ENCODE data around the gene NHEJ1.
"Not testable (repeated sequence)": the region's sequence is repeated elsewhere in the genome, so short reads cannot be mapped to it uniquely, and the experiment has no call there.

Gene NHEJ1

GRCh38 chr2:219200502-219201326 is 40.1 kb upstream of the NHEJ1 start:
- not testable (repeated sequence) for H3K27me3 ChIP-seq (replicated peaks; ENCODE audit: control insufficient read depth, insufficient read depth, low read length); H3K4me1 ChIP-seq (ENCODE audit: control insufficient read depth, insufficient read depth, low read length); H3K36me3 ChIP-seq (ENCODE audit: control insufficient read depth, insufficient read depth, low read length, severe bottlenecking); H3K4me3 ChIP-seq (ENCODE audit: low read length); DNase-seq (ENCODE audit: low read depth); H3K9me3 ChIP-seq (ENCODE audit: control insufficient read depth, low read length); H3K9ac ChIP-seq (ENCODE audit: low read length)

- H3K36me3 ChIP-seq (ENCODE audit: control insufficient read depth, insufficient read depth, low read length, severe bottlenecking), result no peaks in the 10 kb centered on the region
- DNase-seq (ENCODE audit: low read depth), result no peak
- no peak overlapping the region for H3K9ac ChIP-seq (ENCODE audit: low read length)
- peaks cover 8% of the 10 kb centered on the region for H3K27me3 ChIP-seq (replicated peaks; ENCODE audit: control insufficient read depth, insufficient read depth, low read length)
- H3K4me1 ChIP-seq (ENCODE audit: control insufficient read depth, insufficient read depth, low read length), result peaks cover 6% of the 10 kb centered on the region
- no peak overlapping the region for H3K4me3 ChIP-seq (ENCODE audit: low read length)
- H3K9me3 ChIP-seq (ENCODE audit: control insufficient read depth, low read length), result no peaks in the 10 kb centered on the region
Observed at GRCh38 chr2:219199470-219200211, 39.0 kb upstream of the NHEJ1 start.

GRCh38 chr2:219198974-219199373 is 38.4 kb upstream of the NHEJ1 start:
- no peak for DNase-seq (ENCODE audit: low read depth)
- H3K9me3 ChIP-seq (ENCODE audit: control insufficient read depth, low read length), result no peaks in the 10 kb centered on the region

GRCh38 chr2:219197388-219197787 is 36.8 kb upstream of the NHEJ1 start:
- Histone ChIP-seq H3K4me1 (ENCODE audit: control insufficient read depth, insufficient read depth, low read length) (peaks cover 6% of the 10 kb centered on the region), H3K9me3 (ENCODE audit: control insufficient read depth, low read length) (no peaks in the 10 kb centered on the region), H3K4me3 (ENCODE audit: low read length) (no peak overlapping the region), H3K27me3 (replicated peaks; ENCODE audit: control insufficient read depth, insufficient read depth, low read length) (peaks cover 8% of the 10 kb centered on the region), H3K9ac (ENCODE audit: low read length) (no peak overlapping the region), H3K36me3 (ENCODE audit: control insufficient read depth, insufficient read depth, low read length, severe bottlenecking) (no peaks in the 10 kb centered on the region)
- DNase-seq (ENCODE audit: low read depth), result no peak

More at GRCh38 chr2:219198974-219199373, 38.4 kb upstream of the NHEJ1 start:
- no peak overlapping the region for H3K4me3 ChIP-seq (ENCODE audit: low read length)
- peaks cover 8% of the 10 kb centered on the region for H3K27me3 ChIP-seq (replicated peaks; ENCODE audit: control insufficient read depth, insufficient read depth, low read length)
- H3K36me3 ChIP-seq (ENCODE audit: control insufficient read depth, insufficient read depth, low read length, severe bottlenecking), result no peaks in the 10 kb centered on the region
- peaks cover 6% of the 10 kb centered on the region for H3K4me1 ChIP-seq (ENCODE audit: control insufficient read depth, insufficient read depth, low read length)
- H3K9ac ChIP-seq (ENCODE audit: low read length), result no peak overlapping the region

- no peak overlapping the region for H3K9ac ChIP-seq (ENCODE audit: low read length)
- no peaks in the 10 kb centered on the region for H3K27me3 ChIP-seq (replicated peaks; ENCODE audit: control insufficient read depth, insufficient read depth, low read length)
- no peak overlapping the region for H3K4me3 ChIP-seq (ENCODE audit: low read length)
- no peaks in the 10 kb centered on the region for H3K9me3 ChIP-seq (ENCODE audit: control insufficient read depth, low read length)
- peaks cover 35% of the 10 kb centered on the region for H3K36me3 ChIP-seq (ENCODE audit: control insufficient read depth, insufficient read depth, low read length, severe bottlenecking)
- no peaks in the 10 kb centered on the region for H3K4me1 ChIP-seq (ENCODE audit: control insufficient read depth, insufficient read depth, low read length)
- no peak for DNase-seq (ENCODE audit: low read depth)
Observed at GRCh38 chr2:219186754-219187456, 26.3 kb upstream of the NHEJ1 start.

- H3K36me3 ChIP-seq (ENCODE audit: control insufficient read depth, insufficient read depth, low read length, severe bottlenecking), result peaks cover 56% of the 10 kb centered on the region
- no peaks in the 10 kb centered on the region for H3K27me3 ChIP-seq (replicated peaks; ENCODE audit: control insufficient read depth, insufficient read depth, low read length)
- no peaks in the 10 kb centered on the region for H3K9me3 ChIP-seq (ENCODE audit: control insufficient read depth, low read length)
- H3K4me1 ChIP-seq (ENCODE audit: control insufficient read depth, insufficient read depth, low read length), result peaks cover 6% of the 10 kb centered on the region
- no peak for DNase-seq (ENCODE audit: low read depth)
- H3K4me3 ChIP-seq (ENCODE audit: low read length), result no peak overlapping the region
- no peak overlapping the region for H3K9ac ChIP-seq (ENCODE audit: low read length)
Observed at GRCh38 chr2:219184121-219184520, 23.5 kb upstream of the NHEJ1 start.

GRCh38 chr2:219183151-219183772 is 22.6 kb upstream of the NHEJ1 start:
- Histone ChIP-seq H3K36me3 (ENCODE audit: control insufficient read depth, insufficient read depth, low read length, severe bottlenecking) (peaks cover 56% of the 10 kb centered on the region), H3K9ac (ENCODE audit: low read length) (no peak overlapping the region), H3K4me1 (ENCODE audit: control insufficient read depth, insufficient read depth, low read length) (peaks cover 11% of the 10 kb centered on the region), H3K9me3 (ENCODE audit: control insufficient read depth, low read length) (no peaks in the 10 kb centered on the region), H3K4me3 (ENCODE audit: low read length) (no peak overlapping the region), H3K27me3 (replicated peaks; ENCODE audit: control insufficient read depth, insufficient read depth, low read length) (no peaks in the 10 kb centered on the region)
- DNase-seq (ENCODE audit: low read depth), result no peak

- H3K4me1 ChIP-seq (ENCODE audit: control insufficient read depth, insufficient read depth, low read length), result peaks cover 11% of the 10 kb centered on the region
- no peak for DNase-seq (ENCODE audit: low read depth)
- no peaks in the 10 kb centered on the region for H3K27me3 ChIP-seq (replicated peaks; ENCODE audit: control insufficient read depth, insufficient read depth, low read length)
- no peaks in the 10 kb centered on the region for H3K9me3 ChIP-seq (ENCODE audit: control insufficient read depth, low read length)
- H3K36me3 ChIP-seq (ENCODE audit: control insufficient read depth, insufficient read depth, low read length, severe bottlenecking), result peaks cover 56% of the 10 kb centered on the region
- H3K4me3 ChIP-seq (ENCODE audit: low read length), result no peak overlapping the region
- no peak overlapping the region for H3K9ac ChIP-seq (ENCODE audit: low read length)
Observed at GRCh38 chr2:219182331-219183150, 21.9 kb upstream of the NHEJ1 start.

GRCh38 chr2:219181531-219181930 is 20.9 kb upstream of the NHEJ1 start:
- peaks cover 56% of the 10 kb centered on the region for H3K36me3 ChIP-seq (ENCODE audit: control insufficient read depth, insufficient read depth, low read length, severe bottlenecking)

GRCh38 chr2:219180961-219181360 is 20.3 kb upstream of the NHEJ1 start:
- DNase-seq (ENCODE audit: low read depth), result no peak
- no peak overlapping the region for H3K9ac ChIP-seq (ENCODE audit: low read length)

More at GRCh38 chr2:219181531-219181930, 20.9 kb upstream of the NHEJ1 start:
- Histone ChIP-seq H3K4me3 (ENCODE audit: low read length) (no peak overlapping the region), H3K9me3 (ENCODE audit: control insufficient read depth, low read length) (no peaks in the 10 kb centered on the region), H3K27me3 (replicated peaks; ENCODE audit: control insufficient read depth, insufficient read depth, low read length) (no peaks in the 10 kb centered on the region), H3K4me1 (ENCODE audit: control insufficient read depth, insufficient read depth, low read length) (peaks cover 17% of the 10 kb centered on the region), H3K9ac (ENCODE audit: low read length) (no peak overlapping the region)
- DNase-seq (ENCODE audit: low read depth), result no peak

More at GRCh38 chr2:219180961-219181360, 20.3 kb upstream of the NHEJ1 start:
- Histone ChIP-seq H3K4me1 (ENCODE audit: control insufficient read depth, insufficient read depth, low read length) (peaks cover 19% of the 10 kb centered on the region), H3K27me3 (replicated peaks; ENCODE audit: control insufficient read depth, insufficient read depth, low read length) (no peaks in the 10 kb centered on the region), H3K4me3 (ENCODE audit: low read length) (no peak overlapping the region), H3K36me3 (ENCODE audit: control insufficient read depth, insufficient read depth, low read length, severe bottlenecking) (peaks cover 56% of the 10 kb centered on the region), H3K9me3 (ENCODE audit: control insufficient read depth, low read length) (no peaks in the 10 kb centered on the region)
